ENCODE results near the gene XIRP1. TPM values are rescaled to one million over a fixed set of nuclear protein-coding genes. Genes with fewer than 3 reads are reported as not detected.

Gene XIRP1
- total and polyA plus RNA-seq, 2 donors from 2014 or later: 0.09 TPM; not detected in 1

DNA sequence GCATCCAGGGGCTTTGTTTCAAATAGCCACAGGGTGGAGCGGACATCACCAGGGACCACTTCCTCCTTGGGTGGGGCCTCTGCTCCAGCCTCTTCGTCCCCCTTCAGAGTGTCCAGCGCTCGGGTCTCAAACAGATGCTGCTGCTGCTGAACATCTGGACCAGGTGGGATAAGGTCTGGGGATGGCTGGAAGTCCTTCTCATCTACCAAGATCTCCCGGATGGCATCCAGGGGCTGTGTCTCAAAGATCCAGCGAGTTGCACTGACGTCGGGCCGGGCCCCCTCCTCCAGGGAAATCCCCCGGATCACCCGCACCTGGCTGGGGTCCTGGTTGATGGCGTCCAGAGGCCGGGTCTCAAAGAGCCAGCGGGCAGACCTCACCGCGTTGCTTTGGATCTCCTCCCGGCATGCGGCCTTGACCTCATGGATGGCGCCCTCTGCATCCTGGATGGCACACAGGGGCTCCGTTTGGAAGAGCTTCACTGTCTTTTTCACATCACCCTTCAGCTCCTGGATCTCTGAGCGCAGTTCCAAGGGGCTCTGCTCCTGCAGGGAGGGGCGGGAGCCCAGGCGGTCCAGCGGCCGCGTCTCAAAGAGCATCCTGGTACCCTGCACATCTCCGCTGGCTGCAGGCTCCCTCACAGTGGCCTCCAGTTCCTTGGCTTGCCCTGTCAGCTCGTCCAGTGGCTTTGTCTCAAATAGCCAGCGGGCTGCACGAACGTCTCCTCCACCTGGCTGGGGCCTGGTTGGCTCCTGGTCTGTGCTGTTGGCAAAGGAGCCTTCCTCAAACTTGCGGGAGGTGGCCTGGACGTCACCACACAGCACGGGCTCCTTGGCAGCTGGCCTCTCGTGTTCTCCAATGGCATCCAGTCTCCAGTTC lies 3.9 kb downstream of the XIRP1 start:
- TF ChIP-seq, protein P1, sequence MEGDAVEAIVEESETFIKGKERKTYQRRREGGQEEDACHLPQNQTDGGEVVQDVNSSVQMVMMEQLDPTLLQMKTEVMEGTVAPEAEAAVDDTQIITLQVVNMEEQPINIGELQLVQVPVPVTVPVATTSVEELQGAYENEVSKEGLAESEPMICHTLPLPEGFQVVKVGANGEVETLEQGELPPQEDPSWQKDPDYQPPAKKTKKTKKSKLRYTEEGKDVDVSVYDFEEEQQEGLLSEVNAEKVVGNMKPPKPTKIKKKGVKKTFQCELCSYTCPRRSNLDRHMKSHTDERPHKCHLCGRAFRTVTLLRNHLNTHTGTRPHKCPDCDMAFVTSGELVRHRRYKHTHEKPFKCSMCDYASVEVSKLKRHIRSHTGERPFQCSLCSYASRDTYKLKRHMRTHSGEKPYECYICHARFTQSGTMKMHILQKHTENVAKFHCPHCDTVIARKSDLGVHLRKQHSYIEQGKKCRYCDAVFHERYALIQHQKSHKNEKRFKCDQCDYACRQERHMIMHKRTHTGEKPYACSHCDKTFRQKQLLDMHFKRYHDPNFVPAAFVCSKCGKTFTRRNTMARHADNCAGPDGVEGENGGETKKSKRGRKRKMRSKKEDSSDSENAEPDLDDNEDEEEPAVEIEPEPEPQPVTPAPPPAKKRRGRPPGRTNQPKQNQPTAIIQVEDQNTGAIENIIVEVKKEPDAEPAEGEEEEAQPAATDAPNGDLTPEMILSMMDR (IDR thresholded peaks at IDR 0.05; ENCODE audit: borderline replicate concordance, extremely low read depth, insufficient read depth): no peak
- intact Hi-C loops (cut with DNase I): no loop called here
- no peak for FAIRE-seq

DNA sequence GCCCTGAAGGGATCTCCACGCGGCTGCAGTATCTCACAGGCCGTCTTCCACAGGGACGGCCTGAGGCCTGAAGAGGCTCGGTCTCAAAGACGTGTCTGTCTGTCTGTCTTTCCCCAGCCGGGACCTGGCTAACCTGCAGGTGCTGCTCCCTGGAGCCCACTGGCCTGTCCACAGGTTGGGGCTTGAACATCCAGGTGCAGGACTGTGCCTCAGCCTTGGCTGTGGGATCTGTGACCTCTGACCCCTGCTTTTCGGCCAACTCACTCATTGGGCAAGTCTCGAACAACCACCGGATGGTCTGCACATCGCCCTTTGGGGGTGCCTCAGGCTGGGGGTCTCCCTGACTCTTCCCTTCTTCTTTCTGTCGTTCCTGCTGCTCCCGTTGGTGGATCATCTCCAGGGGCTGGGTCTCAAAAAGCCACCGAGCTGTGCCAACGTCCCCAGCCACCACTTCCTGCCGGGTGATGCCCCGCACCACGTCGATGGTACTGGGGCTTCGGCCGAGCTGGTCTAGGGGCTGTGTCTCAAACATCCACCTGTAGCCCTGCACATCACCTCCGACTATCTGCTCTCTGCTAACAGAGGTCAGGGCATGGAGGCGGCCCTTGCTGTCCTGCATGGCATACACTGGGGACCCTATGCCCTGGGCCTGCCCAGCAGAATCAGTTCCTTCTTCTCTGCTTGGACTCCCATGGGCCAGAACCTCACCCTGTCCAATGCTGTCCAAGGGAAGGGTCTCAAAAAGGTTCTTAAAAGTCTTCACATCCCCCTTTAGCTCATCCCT lies 4.8 kb downstream of the XIRP1 start:
- H3K36me3 ChIP-seq (ENCODE audit: control insufficient read depth in 2 of 3, insufficient read depth in 3 of 3, low read length in 3 of 3): no peaks in the 10 kb centered on the region
- no peaks in the 10 kb centered on the region for H3K9me3 ChIP-seq (ENCODE audit: control insufficient read depth in 2 of 3, insufficient read depth in 1 of 3, low read length in 3 of 3)
- no peak for FAIRE-seq
- TF ChIP-seq, protein P1 (IDR thresholded peaks at IDR 0.05; ENCODE audit: borderline replicate concordance, extremely low read depth, insufficient read depth): no peak
- intact Hi-C loops (cut with DNase I): no loop called here
- H3K4me3 ChIP-seq (ENCODE audit: low read length in 3 of 3): no peak overlapping the region
- H3K4me1 ChIP-seq (ENCODE audit: control insufficient read depth in 2 of 3, insufficient read depth in 2 of 3, low read depth in 1 of 3, low read length in 3 of 3): peaks cover 0 to 4% (median 0%) of the 10 kb centered on the region in 3 donors
- H3K9ac ChIP-seq (ENCODE audit: low read length in 3 of 3): no peak overlapping the region
- DNase-seq: no peak
- no peaks in the 10 kb centered on the region for H3K27me3 ChIP-seq (ENCODE audit: control insufficient read depth, insufficient read depth, low read length)
- no peak overlapping the region for H3K27ac ChIP-seq (ENCODE audit: low read depth in 2 of 2, low read length in 2 of 2)

More for the DNA sequence above, 3.9 kb downstream of the XIRP1 start:
- no peak overlapping the region for H3K4me3 ChIP-seq (ENCODE audit: low read length in 3 of 3)
- no peaks in the 10 kb centered on the region for H3K36me3 ChIP-seq (ENCODE audit: control insufficient read depth in 2 of 3, insufficient read depth in 3 of 3, low read length in 3 of 3)
- H3K9ac ChIP-seq (ENCODE audit: low read length in 3 of 3): no peak overlapping the region
- H3K27me3 ChIP-seq (ENCODE audit: control insufficient read depth, insufficient read depth, low read length): no peaks in the 10 kb centered on the region
- peaks cover 0 to 4% (median 0%) of the 10 kb centered on the region in 3 donors for H3K4me1 ChIP-seq (ENCODE audit: control insufficient read depth in 2 of 3, insufficient read depth in 2 of 3, low read depth in 1 of 3, low read length in 3 of 3)
- no peak for DNase-seq
- H3K9me3 ChIP-seq (ENCODE audit: control insufficient read depth in 2 of 3, insufficient read depth in 1 of 3, low read length in 3 of 3): no peaks in the 10 kb centered on the region
- no peak overlapping the region for H3K27ac ChIP-seq (ENCODE audit: low read depth in 2 of 2, low read length in 2 of 2)

DNA sequence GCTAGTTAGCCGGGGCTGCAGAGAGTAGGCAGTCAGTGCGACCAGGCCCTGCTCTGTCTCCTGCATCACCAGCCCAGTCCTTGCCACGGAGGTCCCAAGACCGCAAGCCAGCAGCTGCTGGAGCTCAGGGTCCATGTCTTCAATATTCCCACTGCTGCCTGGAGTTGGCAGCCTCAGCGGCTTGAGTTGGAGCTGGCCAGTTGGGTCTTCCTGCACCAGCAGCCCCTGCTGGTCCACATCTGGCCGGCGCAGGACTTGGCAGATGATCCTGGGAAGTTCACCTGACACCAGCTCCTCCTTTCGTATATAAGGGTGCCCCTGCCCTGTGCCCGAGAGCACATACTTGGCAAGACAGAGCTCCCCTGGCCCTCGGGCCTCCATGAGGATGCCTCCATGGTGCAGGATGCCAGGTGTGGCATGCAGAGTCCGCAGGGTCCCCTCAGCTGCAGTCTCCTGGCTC lies 5.7 kb downstream of the XIRP1 start:
- TF ChIP-seq, protein P1 (IDR thresholded peaks at IDR 0.05; ENCODE audit: borderline replicate concordance, extremely low read depth, insufficient read depth): no peak
- Histone ChIP-seq H3K9ac (ENCODE audit: low read length in 3 of 3) (no peak overlapping the region), H3K9me3 (ENCODE audit: control insufficient read depth in 2 of 3, insufficient read depth in 1 of 3, low read length in 3 of 3) (no peaks in the 10 kb centered on the region), H3K27ac (ENCODE audit: low read depth in 2 of 2, low read length in 2 of 2) (no peak overlapping the region), H3K4me3 (ENCODE audit: low read length in 3 of 3) (no peak overlapping the region), H3K36me3 (ENCODE audit: control insufficient read depth in 2 of 3, insufficient read depth in 3 of 3, low read length in 3 of 3) (no peaks in the 10 kb centered on the region), H3K27me3 (ENCODE audit: control insufficient read depth, insufficient read depth, low read length) (no peaks in the 10 kb centered on the region), H3K4me1 (ENCODE audit: control insufficient read depth in 2 of 3, insufficient read depth in 2 of 3, low read depth in 1 of 3, low read length in 3 of 3) (peaks cover 0 to 4% (median 0%) of the 10 kb centered on the region in 3 donors)
- FAIRE-seq (no peak), DNase-seq (no peak)
- intact Hi-C loops (cut with DNase I): no loop called here

All from kidney (tissue), 14 donors.